ENCODE data around the gene PC. TPM values are rescaled to one million over a fixed set of nuclear protein-coding genes. Genes with fewer than 3 reads are reported as not detected.
A peak's percentile ranks its signal among the peaks of the same experiment; 100 is the strongest.

PC gene
- total and polyA plus RNA-seq, 9 of the 15 experiments (the other 6 are each of a cell fraction or from before 2014, with no cell fraction given) = 0.94 to 38.0 (median 8.7) TPM

GRCh38 chr11:66985508-66986177 lies 27.5 kb upstream of the PC start (continued):
- TF ChIP-seq PHTF2 (CRISPR knock-in tag; IDR thresholded peaks at IDR 0.05) (no peak), ADNP (tag; IDR thresholded peaks at IDR 0.05) (0 out of 2 replicates have a peak, but pooled peaks have one; percentile 23), ZNF277 (CRISPR knock-in tag; IDR thresholded peaks at IDR 0.05; ENCODE audit: borderline replicate concordance) (no peak), NRF1 (conservative IDR thresholded peaks at IDR 0.05 in 1 of 2, IDR thresholded peaks at IDR 0.05 in 1 of 2) (no peak), ZBTB11 (CRISPR knock-in tag; IDR thresholded peaks at IDR 0.05) (no peak), MGA (IDR thresholded peaks at IDR 0.05) (no peak), RBM22 (IDR thresholded peaks at IDR 0.05; ENCODE audit: low read depth, low read length, poor library complexity, severe bottlenecking) (no peak), TAF15 (IDR thresholded peaks at IDR 0.05; ENCODE audit: low read depth, low read length) (no peak), KDM1A (IDR thresholded peaks at IDR 0.05) (peak in 1 of 2 experiments; percentile 26; a peak in 1 of 4 replicates)
